H1 (cell line): Measurements from ENCODE around the gene MRRF.

Experiments
- CHD1 ChIP-seq: IDR thresholded peaks from 2 replicates; pipeline ENCODE4 v1.6.1; 2012; ENCODE audit warnings: low read depth, low read length, improper control_type of control experiment
- EZH2 ChIP-seq: fragments of 200-600 bp; sonication (generic); IDR thresholded peaks from 2 replicates; pipeline ENCODE4 v1.7.1; 2012; ENCODE audit warnings: low read depth, mild to moderate bottlenecking, moderate library complexity, low read length, inconsistent platforms; ENCODE audit not compliant: severe bottlenecking
- KDM5A ChIP-seq: fragments of 200-600 bp; IDR thresholded peaks from 2 replicates; pipeline ENCODE4 v1.7.1; 2012; ENCODE audit warnings: mild to moderate bottlenecking, low read length, inconsistent platforms, mixed read lengths
- POLR2A ChIP-seq, 2 experiments: IDR thresholded peaks; 1 replicate in 1 of 2; 2 replicates in 1 of 2; pipeline ENCODE4 v1.6.1; 2011; ENCODE audit warnings: low read depth in 2 of 2, low read length in 2 of 2, mild to moderate bottlenecking in 2 of 2; ENCODE audit errors: control extremely low read depth in 1 of 2
- TF ChIP-seq, protein P1 (sequence below): IDR thresholded peaks from 2 replicates; pipeline ENCODE4 v1.6.1; 2012; ENCODE audit warnings: inconsistent platforms

DNA sequence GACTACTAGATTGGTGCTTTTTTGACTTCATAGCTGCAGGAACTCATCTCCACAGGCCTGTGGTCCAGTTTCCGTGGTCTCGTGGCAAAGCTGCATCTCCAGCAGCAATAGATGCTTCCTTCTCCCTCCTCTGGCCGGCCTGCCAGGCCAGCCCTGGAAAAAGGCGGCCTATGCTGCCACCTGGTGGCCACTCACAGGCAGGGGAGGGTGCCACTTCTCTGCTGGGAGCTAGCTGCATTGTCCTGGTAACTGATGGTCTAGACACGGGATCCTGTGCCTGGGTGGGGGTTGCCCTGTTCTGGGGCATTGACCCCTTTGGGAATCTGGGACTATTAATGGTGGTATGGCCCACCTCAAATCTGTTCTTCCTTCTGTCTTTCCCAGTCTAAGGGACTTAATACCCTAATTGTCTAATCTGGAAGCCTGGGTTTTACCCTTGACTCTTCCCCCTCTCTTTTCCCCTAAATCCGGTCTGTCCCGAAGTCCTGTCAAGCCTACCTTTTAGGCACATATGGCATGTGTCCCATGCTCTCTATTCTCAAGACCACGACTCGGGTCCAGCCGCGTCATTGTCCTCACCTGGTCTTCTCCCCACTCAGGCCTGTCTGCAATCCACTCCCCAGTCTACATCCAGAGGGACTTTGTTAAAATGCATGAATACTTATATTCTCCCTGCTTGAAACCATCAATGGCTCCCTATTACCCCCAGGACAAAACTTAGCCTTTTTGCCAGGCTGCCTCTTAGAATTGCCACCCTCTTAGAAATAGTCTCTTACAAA is 86.1 kb downstream of the MRRF start:
- TF ChIP-seq EZH2 = no peak
- TF ChIP-seq POLR2A (IDR thresholded peaks at IDR 0.05; ENCODE audit: control extremely low read depth in 1 of 2, low read depth in 2 of 2, low read length in 2 of 2) = no peak
- TF ChIP-seq KDM5A = no peak
- TF ChIP-seq CHD1 = no peak
- TF ChIP-seq, protein P1, sequence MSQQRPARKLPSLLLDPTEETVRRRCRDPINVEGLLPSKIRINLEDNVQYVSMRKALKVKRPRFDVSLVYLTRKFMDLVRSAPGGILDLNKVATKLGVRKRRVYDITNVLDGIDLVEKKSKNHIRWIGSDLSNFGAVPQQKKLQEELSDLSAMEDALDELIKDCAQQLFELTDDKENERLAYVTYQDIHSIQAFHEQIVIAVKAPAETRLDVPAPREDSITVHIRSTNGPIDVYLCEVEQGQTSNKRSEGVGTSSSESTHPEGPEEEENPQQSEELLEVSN = no peak
